HG03469 (cell line): ENCODE results near the gene PLCB2.

Experiments used
- ATAC-seq: cut with Tn5 transposase; IDR thresholded peaks from one replicate; pipeline ENCODE4 v1.9.1; 2021; ENCODE audit warnings: mild to moderate bottlenecking, moderate library complexity, moderate number of reproducible peaks; ENCODE audit not compliant: unreplicated experiment

PLCB2 gene

DNA sequence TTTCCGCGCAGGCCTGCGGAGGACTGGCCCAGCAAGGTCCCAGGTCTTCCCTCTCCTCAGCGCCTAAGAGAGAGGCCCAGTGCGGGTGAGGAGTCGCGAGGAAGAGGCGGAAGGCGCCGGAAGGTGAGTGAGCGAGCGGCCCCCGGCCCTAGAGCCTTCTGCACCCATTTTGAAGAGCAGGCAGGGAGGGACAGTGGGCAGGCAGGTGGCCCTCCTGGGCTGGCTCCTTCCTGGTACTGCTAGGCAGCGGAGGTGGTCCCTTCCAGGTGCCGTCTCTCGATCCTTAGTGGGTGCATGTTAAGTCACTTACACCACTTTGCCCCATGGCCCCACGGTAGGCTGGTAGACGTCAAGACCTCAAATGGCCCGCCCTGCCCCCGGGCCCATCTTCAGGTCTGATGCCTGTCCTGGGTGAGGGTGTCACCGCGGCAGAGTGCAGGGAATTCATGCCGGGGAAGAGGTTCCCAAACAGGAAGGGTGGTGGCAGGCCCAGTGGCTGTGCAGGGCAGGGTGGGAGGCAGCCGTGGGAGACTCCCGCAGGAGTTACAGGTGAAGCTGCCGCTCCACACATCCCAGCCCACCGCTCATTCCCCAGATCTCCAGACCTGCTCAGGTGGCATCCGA is 54.5 kb downstream of the PLCB2 start:
- no peak for ATAC-seq

- ATAC-seq = no peak
Measured at GRCh38 chr15:40252438-40253166, 55.1 kb downstream of the PLCB2 start.

- no peak for ATAC-seq
Measured at GRCh38 chr15:40252141-40252437, 55.6 kb downstream of the PLCB2 start.

DNA sequence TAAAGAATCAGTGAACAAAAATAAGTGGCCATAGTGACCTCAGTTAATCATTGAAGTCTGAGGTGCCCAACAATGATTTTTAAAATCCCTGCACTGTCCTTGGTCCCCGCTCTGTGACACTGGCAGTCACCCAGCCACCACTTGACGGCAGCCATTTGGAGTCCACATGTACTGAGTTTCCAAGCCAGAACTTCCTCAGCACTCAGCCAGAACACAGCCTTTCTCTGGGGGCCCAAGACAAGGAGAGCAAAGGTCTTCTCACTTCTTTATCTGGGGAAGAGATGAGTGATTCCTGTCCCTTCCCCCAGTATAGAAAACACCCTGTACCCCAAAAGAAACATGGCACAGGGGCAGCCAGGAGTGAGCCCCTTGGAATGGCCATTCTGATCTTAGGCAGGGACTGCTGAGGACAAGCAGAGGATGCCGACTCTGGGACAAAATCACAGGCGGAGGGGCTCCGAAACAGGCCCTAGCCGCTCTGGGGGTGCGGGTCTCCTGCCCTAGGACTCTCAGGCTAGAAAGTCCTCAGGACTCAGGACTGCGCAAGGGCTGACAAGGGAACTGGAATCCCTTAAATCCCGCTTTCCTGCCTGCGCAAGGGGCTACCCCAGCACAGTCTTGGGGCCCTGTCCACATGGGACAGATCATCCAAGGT is 56.1 kb downstream of the PLCB2 start:
- no peak for ATAC-seq

- ATAC-seq = no peak
Measured at GRCh38 chr15:40250771-40251483, 56.8 kb downstream of the PLCB2 start.

- no peak for ATAC-seq
Measured at GRCh38 chr15:40250304-40250656, 57.5 kb downstream of the PLCB2 start.

DNA sequence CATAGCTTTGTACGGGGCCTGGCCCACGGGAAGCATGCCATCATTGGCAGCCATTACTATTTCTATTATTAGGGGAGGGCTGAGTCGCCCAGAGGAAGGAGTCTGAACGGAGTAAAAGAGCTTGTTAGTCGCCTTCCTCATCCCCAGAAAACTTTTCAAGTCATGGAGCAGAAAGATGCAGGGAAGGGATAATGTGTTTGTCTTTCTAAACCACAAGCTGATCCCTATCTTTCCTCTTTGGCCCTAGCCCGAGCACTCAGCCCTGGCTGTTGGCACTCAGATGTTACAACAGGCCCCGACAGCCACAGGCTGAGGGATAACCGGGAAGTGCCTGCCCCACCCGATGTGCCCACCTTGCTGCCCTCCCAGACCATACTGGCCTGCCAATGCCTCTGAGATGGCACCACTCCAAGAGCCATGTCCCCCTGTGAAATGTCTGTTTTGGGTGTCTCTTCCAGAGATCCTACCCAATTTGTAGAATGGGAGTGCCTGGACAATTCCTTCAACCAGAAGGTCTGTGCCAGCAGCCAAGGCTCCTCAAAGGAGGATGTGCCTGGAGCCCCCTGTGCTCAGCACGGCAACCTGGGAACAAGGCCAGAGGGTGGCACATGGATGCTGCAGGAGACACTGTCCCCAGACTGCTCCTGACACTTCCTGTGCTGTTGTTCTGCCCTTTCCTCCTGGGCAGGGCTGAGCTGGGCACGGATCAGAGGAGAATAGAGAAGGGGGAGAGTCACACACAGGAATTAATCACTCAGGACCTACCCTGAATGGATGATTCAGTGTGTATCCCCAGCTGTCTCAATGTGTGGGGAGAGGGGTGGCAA is 58.0 kb downstream of the PLCB2 start:
- ATAC-seq = no peak

DNA sequence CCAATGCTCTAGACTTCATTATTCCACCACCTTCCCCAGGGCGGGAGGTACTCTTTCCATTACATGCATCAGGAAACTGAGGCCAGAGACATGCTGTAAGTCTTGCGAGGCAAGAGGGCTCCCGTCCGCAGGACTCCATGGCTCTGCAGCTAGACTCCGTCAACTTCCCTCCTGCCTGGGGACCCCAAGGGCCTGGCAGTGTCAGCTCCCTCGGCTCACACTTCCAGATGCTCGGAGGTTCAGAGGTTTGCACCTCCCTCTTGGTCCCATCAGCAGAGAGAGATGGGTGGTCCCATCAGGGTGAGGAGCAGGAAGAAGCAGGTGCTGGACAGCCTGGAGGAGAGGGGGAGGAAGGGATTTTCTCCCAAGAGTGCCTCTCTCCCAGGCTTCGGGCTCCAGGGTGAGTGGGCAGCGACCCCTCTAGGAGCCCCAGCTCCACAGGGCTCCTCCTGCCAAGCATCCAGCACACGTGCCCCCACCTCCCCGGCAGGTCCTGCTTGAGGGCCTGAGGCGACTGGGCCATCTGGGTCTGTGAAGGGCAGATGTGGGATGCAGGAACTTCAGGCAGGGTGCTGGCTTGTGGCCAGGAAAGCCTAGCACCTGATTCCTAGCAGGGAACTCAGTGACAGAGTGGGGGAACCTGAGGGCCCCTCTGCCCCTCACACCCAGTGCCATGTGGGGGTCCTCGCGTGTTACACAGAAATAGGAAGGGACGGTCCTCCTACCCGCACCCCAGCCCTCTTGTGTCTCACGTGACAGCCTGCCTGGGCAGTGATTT is 59.5 kb downstream of the PLCB2 start:
- ATAC-seq = no peak

- no peak for ATAC-seq
Measured at GRCh38 chr15:40247406-40247971, 60.2 kb downstream of the PLCB2 start.

- no peak for ATAC-seq
Measured at GRCh38 chr15:40246496-40247280, 61.0 kb downstream of the PLCB2 start.

DNA sequence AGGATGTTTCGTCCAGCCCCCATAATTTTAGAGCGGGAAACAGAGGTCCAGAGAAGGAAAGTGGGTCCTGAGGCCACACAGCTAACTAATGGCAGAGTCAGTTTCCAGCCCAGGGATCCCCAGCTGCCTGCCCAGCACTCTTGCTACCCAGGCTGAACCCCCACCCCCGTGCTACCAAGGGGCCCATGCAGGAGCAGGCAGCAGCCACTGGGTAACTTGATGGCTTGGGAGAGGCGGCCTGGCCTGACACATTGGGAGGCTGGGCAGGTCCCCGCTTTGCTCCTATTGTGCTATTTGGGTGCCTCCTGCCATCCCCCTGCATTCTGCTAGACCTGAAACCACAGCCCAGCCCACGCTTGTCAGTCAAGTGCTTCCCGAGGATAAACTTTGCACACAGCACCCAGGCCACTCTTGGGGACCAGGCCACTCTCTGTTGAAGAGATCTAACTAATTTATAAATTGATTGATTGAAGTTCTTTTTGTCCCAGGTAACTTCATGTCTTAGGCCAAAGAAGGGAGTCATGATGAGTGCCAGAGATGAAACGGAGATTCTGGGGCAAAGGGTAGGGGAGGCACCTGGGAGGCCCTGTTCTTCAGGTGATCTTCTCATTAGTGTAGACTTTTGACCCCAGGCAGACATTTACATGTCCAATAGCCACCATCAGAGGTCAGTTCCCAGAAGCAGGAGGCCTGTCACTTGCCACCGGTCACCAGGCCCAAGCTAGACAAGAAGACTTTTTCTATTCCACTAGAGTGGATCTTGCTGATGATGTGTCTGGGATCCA is 61.9 kb downstream of the PLCB2 start:
- no peak for ATAC-seq

DNA sequence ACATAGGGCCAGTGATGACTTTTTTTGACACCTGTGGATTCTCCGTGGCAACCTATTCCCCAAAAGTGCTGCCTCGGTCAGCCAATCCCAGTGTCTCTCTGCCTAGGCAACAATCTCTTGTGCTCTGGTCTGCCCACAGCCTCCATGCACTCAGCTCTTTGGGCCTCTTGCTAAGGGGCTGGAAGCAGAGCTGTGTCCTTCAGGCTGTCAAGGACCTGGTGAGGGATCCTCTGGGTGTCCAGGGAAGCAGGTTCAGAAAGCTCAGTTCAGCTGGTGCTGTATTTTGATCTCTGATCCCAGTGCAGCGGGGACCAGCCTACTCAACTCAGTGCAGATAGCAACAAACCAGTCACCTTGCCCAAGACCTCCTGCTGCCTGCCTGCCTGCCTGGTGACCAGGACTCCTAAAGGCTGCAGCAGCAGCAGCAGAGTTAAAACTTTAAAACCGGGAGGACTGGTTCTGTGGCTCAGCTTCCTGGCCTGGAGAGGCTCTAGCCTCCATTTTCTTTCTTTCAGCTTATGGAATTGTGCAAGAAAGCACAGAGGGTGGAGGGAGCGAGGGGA is 62.7 kb downstream of the PLCB2 start:
- no peak for ATAC-seq

DNA sequence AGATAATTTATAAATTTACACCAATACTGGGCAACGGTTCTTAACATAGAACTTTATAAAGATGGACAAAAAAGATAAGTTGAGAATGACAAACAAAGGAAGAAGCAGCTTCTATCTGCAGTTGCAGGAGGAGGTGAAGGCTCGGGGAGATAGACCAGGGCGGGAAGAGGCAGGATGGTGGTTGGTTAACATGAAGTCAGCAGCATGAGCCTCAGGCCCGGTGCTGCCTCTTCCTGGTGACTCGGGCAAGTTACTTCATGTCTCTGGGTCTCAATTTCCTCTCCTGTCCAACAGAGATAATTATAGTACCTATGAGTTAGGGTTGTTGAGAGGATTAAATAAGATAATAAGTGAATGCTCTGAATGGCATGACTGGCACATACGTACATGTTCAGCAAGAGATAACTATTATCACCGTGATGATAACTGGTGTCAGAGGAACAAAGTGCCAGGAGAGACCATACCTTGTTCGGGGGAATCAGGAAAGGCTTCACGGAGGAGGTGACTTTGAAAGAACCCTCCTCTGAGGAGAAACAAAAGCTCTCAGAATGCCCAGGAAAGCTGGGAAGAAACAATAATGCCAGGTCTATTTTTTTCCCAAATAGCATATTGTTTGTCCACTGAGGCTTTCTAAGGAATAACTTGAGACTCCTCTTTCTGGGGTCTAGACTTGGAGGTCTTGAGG is 64.5 kb downstream of the PLCB2 start:
- ATAC-seq = no peak

DNA sequence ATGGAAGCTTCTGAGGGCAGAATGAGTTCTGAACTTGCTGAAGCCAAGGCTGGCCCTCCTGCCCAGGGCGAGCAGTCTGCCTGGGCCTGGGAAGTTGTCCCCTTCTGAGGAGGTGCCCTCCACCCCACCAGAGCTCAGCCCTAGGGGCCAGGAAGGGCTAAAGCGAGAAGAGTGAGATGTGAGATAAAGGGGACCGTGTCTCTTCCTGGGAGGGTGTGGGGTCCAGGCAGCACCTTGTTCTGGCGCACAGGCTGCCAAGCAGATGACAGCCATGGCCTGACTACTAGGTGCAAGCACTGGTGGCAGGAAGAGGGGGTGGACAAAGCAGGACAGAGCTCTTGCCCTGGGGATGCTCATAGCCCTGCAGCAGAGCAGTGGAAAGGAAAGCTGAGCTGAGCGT is 65.1 kb downstream of the PLCB2 start:
- no peak for ATAC-seq

DNA sequence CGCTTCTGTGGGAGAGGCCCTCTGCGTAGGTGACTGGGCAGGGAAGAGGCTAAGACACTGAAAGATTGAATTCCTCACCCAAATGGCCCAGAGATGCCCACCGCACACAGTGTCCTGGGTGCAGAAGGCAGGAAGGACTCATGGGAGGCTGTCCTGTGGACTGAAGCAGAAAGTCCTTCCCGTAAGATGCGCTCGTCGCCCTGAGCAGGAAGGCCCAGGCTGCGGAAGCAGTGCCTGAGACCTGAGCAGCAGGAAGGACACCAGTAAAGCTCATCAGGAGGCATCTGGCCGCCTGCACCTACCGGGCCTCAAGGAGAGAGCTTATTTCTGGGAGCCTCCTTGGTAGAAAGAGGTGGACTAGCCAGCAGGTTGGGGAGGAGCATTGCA is 65.5 kb downstream of the PLCB2 start:
- no peak for ATAC-seq

GRCh38 chr15:40241269-40242212 is 66.2 kb downstream of the PLCB2 start:
- no peak for ATAC-seq
